ENCODE measurements around the gene SFRP5. TPM values are rescaled to one million over a fixed set of nuclear protein-coding genes. Genes with fewer than 3 reads are reported as not detected.

The SFRP5 gene
- total RNA-seq, 1 donor from 2014 or later = not detected

GRCh38 chr10:97773096-97773495 lies 1.3 kb upstream of the SFRP5 start:
- Histone ChIP-seq H3K27me3 (peaks cover 63% of the 10 kb centered on the region), H3K27ac (no peak overlapping the region), H4K20me1 (ENCODE audit: low read depth) (peaks cover 22% of the 10 kb centered on the region), H3K36me3 (no peaks in the 10 kb centered on the region), H3K4me3 (no peak overlapping the region), H3K9me3 (ENCODE audit: low read depth) (no peaks in the 10 kb centered on the region), H2AFZ (replicated peaks) (no peak overlapping the region), H3K9ac (no peak overlapping the region), H3K79me2 (ENCODE audit: low read depth) (no peaks in the 10 kb centered on the region), H3F3A (ENCODE audit: low read depth) (peaks cover 11% of the 10 kb centered on the region), H3K4me1 (no peaks in the 10 kb centered on the region), H3K4me2 (no peak overlapping the region)
- DNase-seq (ENCODE audit: low spot score) = peak; percentile 25
- no peaks in the 10 kb centered on the region for H3K9me3 Mint-ChIP-seq
- no peak overlapping the region for H3K4me3 Mint-ChIP-seq
- H3K4me1 Mint-ChIP-seq = peaks cover 8% of the 10 kb centered on the region
- H3K36me3 Mint-ChIP-seq = peaks cover 2% of the 10 kb centered on the region
- H3K27ac Mint-ChIP-seq = no peak overlapping the region
- TF ChIP-seq EZH2 (IDR thresholded peaks at IDR 0.05) (no peak), CTCF (IDR thresholded peaks at IDR 0.05) (no peak), EZH2phosphoT487 (IDR thresholded peaks at IDR 0.05) (no peak)
- peaks cover 46% of the 10 kb centered on the region for H3K27me3 Mint-ChIP-seq (ENCODE audit: insufficient read depth, low read depth)

- Mint-ChIP-seq H3K27me3 (ENCODE audit: insufficient read depth, low read depth) (peaks cover 42% of the 10 kb centered on the region), H3K36me3 (peaks cover 2% of the 10 kb centered on the region), H3K4me3 (peak overlapping the region; percentile 74), H3K4me1 (peaks cover 8% of the 10 kb centered on the region), H3K9me3 (no peaks in the 10 kb centered on the region), H3K27ac (no peak overlapping the region)
- Histone ChIP-seq H4K20me1 (ENCODE audit: low read depth) (peaks cover 22% of the 10 kb centered on the region), H3K36me3 (no peaks in the 10 kb centered on the region), H3K79me2 (ENCODE audit: low read depth) (no peaks in the 10 kb centered on the region), H3K4me3 (peak overlapping the region; percentile 52), H2AFZ (replicated peaks) (peak overlapping the region; percentile 28), H3K4me1 (no peaks in the 10 kb centered on the region), H3F3A (ENCODE audit: low read depth) (peaks cover 11% of the 10 kb centered on the region), H3K27me3 (peaks cover 68% of the 10 kb centered on the region), H3K4me2 (peak overlapping the region; percentile 95), H3K27ac (no peak overlapping the region), H3K9ac (no peak overlapping the region), H3K9me3 (ENCODE audit: low read depth) (no peaks in the 10 kb centered on the region)
- DNase-seq (ENCODE audit: low spot score) = peak; percentile 82
- TF ChIP-seq CTCF (IDR thresholded peaks at IDR 0.05) (no peak), EZH2phosphoT487 (IDR thresholded peaks at IDR 0.05) (peak; percentile 86), EZH2 (IDR thresholded peaks at IDR 0.05) (peak; percentile 96)
These were observed 526 bp downstream of the SFRP5 start for GRCh38 chr10:97771055-97771891.

GRCh38 chr10:97770255-97770654 lies 1.5 kb downstream of the SFRP5 start:
- peaks cover 8% of the 10 kb centered on the region for H3K4me1 Mint-ChIP-seq

More at GRCh38 chr10:97770255-97770654, 1.5 kb downstream of the SFRP5 start:
- no peak overlapping the region for H3K4me3 ChIP-seq
- H3K9me3 ChIP-seq (ENCODE audit: low read depth) = no peaks in the 10 kb centered on the region
- H3F3A ChIP-seq (ENCODE audit: low read depth) = peaks cover 11% of the 10 kb centered on the region
- H3K9ac ChIP-seq = no peak overlapping the region
- no peak for DNase-seq (ENCODE audit: low spot score)
- peaks cover 2% of the 10 kb centered on the region for H3K36me3 Mint-ChIP-seq
- TF ChIP-seq EZH2phosphoT487 (IDR thresholded peaks at IDR 0.05) (no peak), CTCF (IDR thresholded peaks at IDR 0.05) (no peak), EZH2 (IDR thresholded peaks at IDR 0.05) (no peak)
- peak overlapping the region; percentile 50 for H3K4me3 Mint-ChIP-seq
- no peaks in the 10 kb centered on the region for H3K79me2 ChIP-seq (ENCODE audit: low read depth)
- peaks cover 22% of the 10 kb centered on the region for H4K20me1 ChIP-seq (ENCODE audit: low read depth)
- peaks cover 42% of the 10 kb centered on the region for H3K27me3 Mint-ChIP-seq (ENCODE audit: insufficient read depth, low read depth)
- H3K27me3 ChIP-seq = peaks cover 68% of the 10 kb centered on the region
- H2AFZ ChIP-seq (replicated peaks) = no peak overlapping the region
- H3K4me1 ChIP-seq = no peaks in the 10 kb centered on the region
- H3K36me3 ChIP-seq = no peaks in the 10 kb centered on the region
- H3K9me3 Mint-ChIP-seq = no peaks in the 10 kb centered on the region
- no peak overlapping the region for H3K27ac ChIP-seq
- no peak overlapping the region for H3K27ac Mint-ChIP-seq
- no peak overlapping the region for H3K4me2 ChIP-seq
